ENCODE data around the gene LLGL1. TPM values are rescaled to one million over a fixed set of nuclear protein-coding genes. Genes with fewer than 3 reads are reported as not detected.

Gene LLGL1
- polyA plus RNA-seq, 2 of the 4 experiments (the other 2 are of a cell fraction), result 11.2 to 19.3 TPM

GRCh38 chr17:18205861-18206260 is 19.6 kb upstream of the LLGL1 start:
- ATAC-seq, result no peak
- Histone ChIP-seq H3K4me1 (peaks cover 14% of the 10 kb centered on the region), H3K4me2 (no peak overlapping the region), H3K9me3 (no peaks in the 10 kb centered on the region), H3K27ac (no peak overlapping the region), H3K4me3 (no peak overlapping the region)
- WGBS (ENCODE audit: missing lambda C conversion rate), result 96% methylated on average over 2 of the region's 2 CpGs
- DNase-seq (ENCODE audit: low read depth in 1 of 2, low spot score in 1 of 2), result no peak
- TF ChIP-seq HES2 (IDR thresholded peaks at IDR 0.05) (no peak), TFCP2L1 (CRISPR knock-in tag; IDR thresholded peaks at IDR 0.05) (no peak), SMC3 (IDR thresholded peaks at IDR 0.05) (no peak), PBX3 (IDR thresholded peaks at IDR 0.05) (no peak), MYC (IDR thresholded peaks at IDR 0.05; ENCODE audit: borderline replicate concordance, low read length) (no peak), CTCF (IDR thresholded peaks at IDR 0.05) (no peak), MAZ (IDR thresholded peaks at IDR 0.05; ENCODE audit: borderline replicate concordance, low read depth, low read length) (no peak), NPAS2 (CRISPR knock-in tag; IDR thresholded peaks at IDR 0.05; ENCODE audit: borderline replicate concordance) (no peak), BHLHE40 (IDR thresholded peaks at IDR 0.05; ENCODE audit: low read depth, low read length) (no peak), HOXB13 (CRISPR knock-in tag; IDR thresholded peaks at IDR 0.05; ENCODE audit: low read depth) (no peak), RNF2 (IDR thresholded peaks at IDR 0.05; ENCODE audit: borderline replicate concordance, low read depth) (no peak), EHF (CRISPR knock-in tag; IDR thresholded peaks at IDR 0.05) (no peak), CHD2 (IDR thresholded peaks at IDR 0.05; ENCODE audit: low read length, partially characterized antibody) (no peak)
- TF ChIP-seq, protein P1, sequence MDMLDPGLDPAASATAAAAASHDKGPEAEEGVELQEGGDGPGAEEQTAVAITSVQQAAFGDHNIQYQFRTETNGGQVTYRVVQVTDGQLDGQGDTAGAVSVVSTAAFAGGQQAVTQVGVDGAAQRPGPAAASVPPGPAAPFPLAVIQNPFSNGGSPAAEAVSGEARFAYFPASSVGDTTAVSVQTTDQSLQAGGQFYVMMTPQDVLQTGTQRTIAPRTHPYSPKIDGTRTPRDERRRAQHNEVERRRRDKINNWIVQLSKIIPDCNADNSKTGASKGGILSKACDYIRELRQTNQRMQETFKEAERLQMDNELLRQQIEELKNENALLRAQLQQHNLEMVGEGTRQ (IDR thresholded peaks at IDR 0.05), result no peak
- TF ChIP-seq, protein P2, sequence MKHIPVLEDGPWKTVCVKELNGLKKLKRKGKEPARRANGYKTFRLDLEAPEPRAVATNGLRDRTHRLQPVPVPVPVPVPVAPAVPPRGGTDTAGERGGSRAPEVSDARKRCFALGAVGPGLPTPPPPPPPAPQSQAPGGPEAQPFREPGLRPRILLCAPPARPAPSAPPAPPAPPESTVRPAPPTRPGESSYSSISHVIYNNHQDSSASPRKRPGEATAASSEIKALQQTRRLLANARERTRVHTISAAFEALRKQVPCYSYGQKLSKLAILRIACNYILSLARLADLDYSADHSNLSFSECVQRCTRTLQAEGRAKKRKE (CRISPR knock-in tag; IDR thresholded peaks at IDR 0.05; ENCODE audit: low read depth), result no peak
- no peak for FAIRE-seq
- POLR2A ChIA-PET, result interaction anchor here (0.7 kb wide), 1 partner anchor 10 kb away, joined by 4 read pairs; no protein-coding TSS in a partner anchor
- CTCF ChIA-PET, result interaction anchor here (0.6 to 13.0 kb wide), 4 partner anchors 12 to 62 kb away, joined by 3 to 106 read pairs (median 6); no protein-coding TSS in a partner anchor

DNA sequence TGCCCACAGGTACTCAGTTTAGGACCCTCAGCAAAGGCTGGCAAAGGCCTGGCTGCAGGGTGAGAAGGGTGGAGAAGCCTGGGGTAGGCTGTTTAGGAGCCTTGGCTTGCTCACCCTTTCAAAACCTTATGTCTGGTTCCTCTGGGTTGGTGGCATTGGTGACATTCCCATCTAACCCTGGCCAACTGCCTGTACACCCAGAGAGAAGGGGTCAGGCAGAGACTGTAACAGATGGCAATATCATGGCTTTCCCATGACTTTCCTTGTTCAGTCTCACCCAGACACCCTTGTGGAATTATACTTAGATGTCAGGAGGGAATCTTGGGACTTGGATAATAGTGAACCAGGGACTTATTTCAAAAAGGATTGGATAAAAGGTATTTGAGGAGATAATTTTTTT is 18.5 kb upstream of the LLGL1 start:
- CTCF ChIA-PET, result interaction anchor here (1.5 to 13.0 kb wide), 3 partner anchors 11 to 19 kb away, joined by 3 to 106 read pairs (median 9); no protein-coding TSS in a partner anchor
- Histone ChIP-seq H3K9me3 (no peaks in the 10 kb centered on the region), H3K4me3 (no peak overlapping the region), H3K27ac (no peak overlapping the region), H3K4me2 (no peak overlapping the region), H3K4me1 (peaks cover 14% of the 10 kb centered on the region)
- no peak for FAIRE-seq
- DNase-seq (ENCODE audit: low read depth in 1 of 2, low spot score in 1 of 2), result no peak
- POLR2A ChIA-PET, result no interaction called here
- ATAC-seq, result no peak
- no peak for TF ChIP-seq KDM5A (IDR thresholded peaks at IDR 0.05)
- no peak for TF ChIP-seq FOSL2 (IDR thresholded peaks at IDR 0.05)
- TF ChIP-seq FOSL2 (CRISPR knock-in tag; IDR thresholded peaks at IDR 0.05), result no peak
- TF ChIP-seq CTCF (IDR thresholded peaks at IDR 0.05), result no peak
- no peak for TF ChIP-seq NFE2L2 (conservative IDR thresholded peaks at IDR 0.05; ENCODE audit: low read length)
- TF ChIP-seq RNF2 (IDR thresholded peaks at IDR 0.05; ENCODE audit: borderline replicate concordance, low read depth), result no peak
- TF ChIP-seq, protein P3, sequence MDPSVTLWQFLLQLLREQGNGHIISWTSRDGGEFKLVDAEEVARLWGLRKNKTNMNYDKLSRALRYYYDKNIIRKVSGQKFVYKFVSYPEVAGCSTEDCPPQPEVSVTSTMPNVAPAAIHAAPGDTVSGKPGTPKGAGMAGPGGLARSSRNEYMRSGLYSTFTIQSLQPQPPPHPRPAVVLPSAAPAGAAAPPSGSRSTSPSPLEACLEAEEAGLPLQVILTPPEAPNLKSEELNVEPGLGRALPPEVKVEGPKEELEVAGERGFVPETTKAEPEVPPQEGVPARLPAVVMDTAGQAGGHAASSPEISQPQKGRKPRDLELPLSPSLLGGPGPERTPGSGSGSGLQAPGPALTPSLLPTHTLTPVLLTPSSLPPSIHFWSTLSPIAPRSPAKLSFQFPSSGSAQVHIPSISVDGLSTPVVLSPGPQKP (IDR thresholded peaks at IDR 0.05; ENCODE audit: low read depth, low read length), result no peak
- no peak for TF ChIP-seq TP53 (CRISPR knock-in tag; IDR thresholded peaks at IDR 0.05)
- TF ChIP-seq, protein P4, sequence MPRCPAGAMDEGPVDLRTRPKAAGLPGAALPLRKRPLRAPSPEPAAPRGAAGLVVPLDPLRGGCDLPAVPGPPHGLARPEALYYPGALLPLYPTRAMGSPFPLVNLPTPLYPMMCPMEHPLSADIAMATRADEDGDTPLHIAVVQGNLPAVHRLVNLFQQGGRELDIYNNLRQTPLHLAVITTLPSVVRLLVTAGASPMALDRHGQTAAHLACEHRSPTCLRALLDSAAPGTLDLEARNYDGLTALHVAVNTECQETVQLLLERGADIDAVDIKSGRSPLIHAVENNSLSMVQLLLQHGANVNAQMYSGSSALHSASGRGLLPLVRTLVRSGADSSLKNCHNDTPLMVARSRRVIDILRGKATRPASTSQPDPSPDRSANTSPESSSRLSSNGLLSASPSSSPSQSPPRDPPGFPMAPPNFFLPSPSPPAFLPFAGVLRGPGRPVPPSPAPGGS (IDR thresholded peaks at IDR 0.05), result no peak
- TF ChIP-seq ZFP36 (IDR thresholded peaks at IDR 0.05; ENCODE audit: borderline replicate concordance, partially characterized antibody), result no peak
- TF ChIP-seq ESRRA (IDR thresholded peaks at IDR 0.05; ENCODE audit: borderline replicate concordance, low read length), result no peak
- no peak for TF ChIP-seq E2F6 (IDR thresholded peaks at IDR 0.05; ENCODE audit: borderline replicate concordance, low read depth)
- TF ChIP-seq KDM1A (IDR thresholded peaks at IDR 0.05; ENCODE audit: low read depth), result no peak

Data from A549 (cell line).